PFSK-1 (cell line): ENCODE data around the gene EDEM1.

Source experiments
- FOXP2 ChIP-seq: optimal IDR thresholded peaks from 2 replicates; pipeline ENCODE3; 2011; ENCODE audit warnings: borderline replicate concordance, control low read depth, inconsistent platforms; ENCODE audit not compliant: insufficient read depth; ENCODE audit errors: extremely low read length, extremely low read depth
- POLR2AphosphoS5 ChIP-seq: IDR thresholded peaks from 2 replicates; pipeline ENCODE4 v1.6.1; 2012; ENCODE audit warnings: low read depth, mild to moderate bottlenecking, control low read depth, low read length, moderate library complexity
- REST ChIP-seq, 2 experiments: IDR thresholded peaks; 2 replicates each; pipeline versions ENCODE4 v1.6.1 to v1.8.0; 2011 to 2012; ENCODE audit warnings: low read depth in 2 of 2, low read length in 2 of 2, control low read depth in 1 of 2, inconsistent platforms in 1 of 2, mild to moderate bottlenecking in 1 of 2, moderate library complexity in 1 of 2; ENCODE audit not compliant: insufficient read depth in 1 of 2
- SIN3A ChIP-seq: IDR thresholded peaks from 2 replicates; pipeline ENCODE4 v1.6.1; 2012; ENCODE audit warnings: mild to moderate bottlenecking, low read length, moderate library complexity, borderline replicate concordance; ENCODE audit not compliant: insufficient read depth
- TAF1 ChIP-seq: IDR thresholded peaks from 2 replicates; pipeline ENCODE4 v1.6.1; 2012; ENCODE audit warnings: low read length, control low read depth, borderline replicate concordance; ENCODE audit not compliant: insufficient read depth

- no peak for TF ChIP-seq POLR2AphosphoS5
- TF ChIP-seq FOXP2 = no peak
- TF ChIP-seq REST (IDR thresholded peaks at IDR 0.05; ENCODE audit: insufficient read depth in 1 of 2, low read depth in 2 of 2, low read length in 2 of 2) = no peak
- TF ChIP-seq TAF1 = no peak
- TF ChIP-seq SIN3A = no peak
Observed at GRCh38 chr3:5169807-5170206, 17.7 kb upstream of the EDEM1 start.
